ENCODE data around the gene ACYP2.

ACYP2 gene

GRCh38 chr2:54149638-54150441, 34.4 kb downstream of the ACYP2 start:
- no peak for DNase-seq (ENCODE audit: low read depth, low spot score)

DNA sequence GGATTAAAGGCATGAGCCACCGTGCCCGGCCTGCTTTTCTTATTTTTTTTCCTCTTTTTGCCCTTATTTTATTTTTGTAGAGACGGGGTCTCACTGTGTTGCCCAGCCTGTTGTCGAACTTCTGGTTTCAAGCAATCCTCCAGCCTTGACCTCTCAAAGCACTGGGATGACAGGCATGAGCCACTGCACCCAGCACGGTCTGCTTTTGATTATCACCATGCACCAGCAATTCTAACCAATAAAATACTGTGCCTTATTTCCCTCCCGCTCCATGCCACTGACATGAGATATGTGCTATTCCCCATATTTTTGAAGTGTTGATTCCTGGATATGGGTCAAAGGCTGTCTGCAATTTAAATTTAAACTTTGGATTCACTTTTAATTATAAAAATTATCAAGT, 42.9 kb downstream of the ACYP2 start:
- no peak for DNase-seq (ENCODE audit: low read depth, low spot score)

DNA sequence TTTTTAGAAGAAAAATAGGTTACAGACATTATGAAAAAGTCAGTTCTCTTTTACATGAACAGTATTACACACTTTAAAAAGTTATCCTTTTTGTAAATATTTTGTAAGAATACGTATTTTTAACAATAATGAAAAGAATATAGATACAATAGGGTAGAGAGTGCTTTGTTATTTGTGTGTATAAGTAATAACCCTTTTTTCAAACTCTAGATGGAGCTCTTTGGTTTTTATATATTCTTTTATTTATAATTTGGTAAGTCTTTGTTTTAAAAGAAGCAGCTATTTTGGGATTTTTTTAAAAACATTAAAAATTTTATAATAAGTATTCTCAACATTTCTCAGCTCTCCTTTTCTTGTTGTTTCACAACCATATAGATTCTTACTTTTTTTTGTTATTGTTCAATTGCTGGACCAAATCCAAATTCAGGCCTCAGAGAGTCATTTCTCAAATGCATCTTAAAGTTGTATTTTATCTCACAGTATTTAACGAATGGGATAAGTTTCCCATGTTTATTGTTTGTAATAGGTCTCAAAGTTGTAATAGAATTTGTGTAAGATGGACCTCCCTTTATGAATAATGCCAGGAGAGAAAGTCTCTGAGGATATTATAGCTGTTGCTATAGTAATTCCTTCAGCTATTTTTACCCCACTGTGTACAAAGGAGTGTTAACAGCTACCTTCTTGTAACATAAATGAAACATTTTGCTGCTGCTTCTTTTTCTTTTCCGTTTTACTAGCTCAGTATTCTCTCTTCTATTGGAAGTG, 46.4 kb downstream of the ACYP2 start:
- no peak for DNase-seq (ENCODE audit: low read depth, low spot score)

GRCh38 chr2:54164106-54164505, 48.7 kb downstream of the ACYP2 start:
- no peak for DNase-seq (ENCODE audit: low read depth, low spot score)

GRCh38 chr2:54166121-54166773, 50.8 kb downstream of the ACYP2 start:
- DNase-seq (ENCODE audit: low read depth, low spot score), result no peak

DNA sequence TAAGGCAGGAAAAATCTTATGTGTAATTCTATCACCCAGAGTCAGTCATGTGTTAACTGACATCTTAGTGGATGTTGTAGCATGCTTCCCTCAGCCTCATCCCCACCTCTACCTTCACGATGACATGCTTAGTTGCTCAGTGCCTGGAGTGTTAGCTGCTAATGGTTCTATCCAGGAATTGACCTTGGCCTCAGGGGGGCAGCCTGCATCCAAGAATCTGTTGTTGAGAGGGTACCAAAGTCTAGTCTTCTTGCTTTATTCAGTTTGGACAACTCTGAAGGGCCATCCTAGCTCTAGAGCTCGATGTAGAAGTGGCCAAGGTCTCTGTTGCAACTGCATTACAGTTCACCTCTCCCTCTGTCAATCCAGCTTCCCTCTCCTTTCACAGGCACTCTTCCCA, 61.2 kb downstream of the ACYP2 start:
- DNase-seq (ENCODE audit: low read depth, low spot score), result peak; percentile 28

GRCh38 chr2:54183281-54183680, 67.9 kb downstream of the ACYP2 start:
- DNase-seq (ENCODE audit: low read depth, low spot score), result no peak

GRCh38 chr2:54183972-54184371, 68.6 kb downstream of the ACYP2 start:
- no peak for DNase-seq (ENCODE audit: low read depth, low spot score)

- no peak for DNase-seq (ENCODE audit: low read depth, low spot score)
Observed at GRCh38 chr2:54185105-54185504, 69.7 kb downstream of the ACYP2 start.

DNA sequence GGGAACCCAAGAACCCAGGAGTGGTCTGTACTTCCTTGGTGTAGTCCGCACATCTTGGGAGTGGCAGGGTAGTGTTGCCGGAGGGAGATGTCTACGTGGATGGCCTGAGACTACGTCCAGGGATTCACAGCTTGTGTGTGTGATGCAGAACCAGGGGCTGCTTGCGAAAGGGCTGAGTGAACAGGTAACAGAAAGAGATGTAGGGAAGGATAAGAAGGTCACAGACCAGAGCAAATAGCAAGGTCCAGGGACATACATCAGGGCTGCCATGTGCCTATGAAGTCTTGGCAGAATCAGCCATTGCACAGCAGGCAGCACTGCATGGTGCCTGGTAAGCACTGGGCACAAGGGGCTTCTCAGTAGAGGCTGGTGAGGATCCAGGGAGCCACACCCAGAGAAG, 71.9 kb downstream of the ACYP2 start:
- DNase-seq (ENCODE audit: low read depth, low spot score), result no peak

DNA sequence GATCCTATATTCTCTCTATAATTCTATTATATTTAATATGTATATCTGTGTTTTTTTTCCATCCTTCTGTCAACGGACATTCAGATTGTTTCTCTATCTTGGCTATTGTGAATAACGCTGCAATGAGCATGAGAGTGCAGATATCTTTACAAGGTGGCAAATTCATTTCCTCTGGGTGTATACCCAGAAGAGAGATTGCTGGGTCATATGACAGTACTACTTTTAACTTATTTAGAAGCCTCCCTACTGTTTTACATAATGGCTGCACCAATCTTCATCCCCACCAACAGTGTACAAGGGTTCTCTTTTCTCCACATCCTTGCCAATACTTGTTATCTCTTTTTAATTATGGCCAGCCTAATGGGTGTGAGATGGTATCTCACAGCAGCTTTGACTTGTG, 74.1 kb downstream of the ACYP2 start:
- no peak for DNase-seq (ENCODE audit: low read depth, low spot score)

DNA sequence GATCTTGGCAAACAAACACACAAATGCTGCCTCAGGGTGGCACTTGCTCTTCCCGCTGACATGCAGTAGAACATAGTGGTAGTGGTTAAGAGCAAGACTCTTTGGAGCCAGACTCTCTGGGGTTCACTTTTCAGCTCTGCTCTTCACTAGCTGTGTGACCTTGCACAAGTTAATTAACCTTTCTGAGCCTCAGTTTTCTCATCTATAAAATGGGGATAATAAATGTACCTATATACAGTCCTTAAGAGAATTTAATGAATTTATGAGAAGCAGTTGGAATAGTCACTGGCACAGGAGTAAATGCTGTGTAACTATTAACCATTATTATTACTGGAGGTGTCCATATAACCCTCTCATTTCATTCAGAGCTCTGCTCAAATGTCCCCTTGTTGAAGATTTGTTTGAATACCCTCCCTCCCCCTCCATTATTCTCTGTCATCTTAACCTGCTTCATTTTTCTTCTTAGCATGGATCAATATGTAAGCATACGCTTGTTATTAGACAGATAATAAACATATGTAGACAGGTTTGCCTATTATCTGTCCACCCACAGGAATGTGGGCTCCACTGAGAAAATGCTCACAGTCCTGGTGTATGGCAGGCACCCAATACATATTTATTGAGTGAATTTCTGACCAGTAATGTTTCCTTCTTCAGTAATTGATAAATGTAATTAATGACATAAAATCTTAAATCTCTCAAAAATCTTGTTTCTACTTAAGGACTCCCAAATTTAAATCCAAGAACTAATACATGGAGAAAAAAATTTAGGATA, 76.1 kb downstream of the ACYP2 start:
- DNase-seq (ENCODE audit: low read depth, low spot score), result no peak

DNA sequence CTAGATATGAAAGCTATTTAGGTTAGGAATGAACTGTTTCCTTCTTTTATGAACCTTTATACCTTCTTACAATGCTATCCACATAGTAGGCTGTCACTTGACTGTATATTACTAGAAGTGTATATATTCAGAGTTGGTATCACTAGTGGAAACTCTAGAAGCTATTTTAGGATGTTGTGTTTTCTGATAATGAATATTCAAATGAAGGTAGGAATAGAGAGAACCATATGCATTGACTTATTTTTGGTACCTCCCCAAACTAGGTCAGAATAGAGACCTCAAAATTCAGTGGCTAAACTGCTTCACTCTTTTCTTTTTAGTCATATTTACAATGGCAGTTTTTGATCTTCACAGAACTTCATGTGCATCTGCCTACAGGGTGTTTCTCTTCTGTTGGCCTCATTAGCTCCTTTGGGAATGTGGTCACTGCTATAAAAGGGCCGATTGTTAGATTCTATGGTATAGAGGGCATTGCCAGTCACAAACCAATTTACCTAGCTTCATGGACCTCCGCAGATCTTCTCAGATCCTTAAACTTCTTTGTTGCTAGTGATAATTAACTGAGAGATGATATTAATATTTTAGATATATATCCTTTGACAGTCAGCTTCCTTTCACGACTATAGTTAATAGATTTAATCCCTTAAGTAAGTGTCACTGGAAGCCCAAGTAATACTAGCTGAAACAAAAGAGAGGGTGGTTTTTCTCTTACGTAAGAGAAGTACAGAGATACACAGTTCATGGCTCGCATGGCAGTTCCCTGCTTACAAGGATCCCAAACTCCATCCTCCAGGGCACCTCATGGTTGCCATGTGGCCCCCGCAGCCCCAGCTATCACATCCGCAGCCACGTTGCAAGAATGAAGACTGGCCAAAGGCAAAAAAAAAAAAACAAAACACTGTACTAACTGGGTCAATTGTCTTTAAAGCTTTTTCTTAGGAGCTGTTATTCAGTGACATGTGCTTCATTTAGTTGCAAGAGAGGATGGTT, 79.6 kb downstream of the ACYP2 start:
- no peak for DNase-seq (ENCODE audit: low read depth, low spot score)

DNA sequence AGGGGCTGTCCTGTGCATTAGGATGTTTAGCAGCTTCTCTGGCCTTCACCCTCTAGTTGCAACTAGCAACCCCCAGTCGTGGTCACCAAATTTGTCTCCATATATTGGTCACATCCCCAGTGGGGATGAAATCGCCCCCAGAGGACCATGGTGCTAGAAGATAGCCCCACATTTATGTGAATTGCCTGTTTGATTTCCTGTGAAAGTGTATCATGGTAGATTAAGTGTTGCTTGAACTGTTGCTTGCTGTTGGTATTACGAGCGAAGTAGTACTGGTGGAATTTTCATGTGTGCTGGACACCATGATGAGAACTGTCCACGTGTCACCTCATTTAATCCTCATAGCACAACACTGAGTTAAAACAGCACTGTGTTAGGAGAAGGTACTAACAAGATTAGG, 81.2 kb downstream of the ACYP2 start:
- no peak for DNase-seq (ENCODE audit: low read depth, low spot score)

GRCh38 chr2:54204476-54204875, 89.1 kb downstream of the ACYP2 start:
- no peak for DNase-seq (ENCODE audit: low read depth, low spot score)

GRCh38 chr2:54206596-54206995, 91.2 kb downstream of the ACYP2 start:
- no peak for DNase-seq (ENCODE audit: low read depth, low spot score)

- DNase-seq (ENCODE audit: low read depth, low spot score), result no peak
Observed at GRCh38 chr2:54207666-54208195, 92.3 kb downstream of the ACYP2 start.

DNA sequence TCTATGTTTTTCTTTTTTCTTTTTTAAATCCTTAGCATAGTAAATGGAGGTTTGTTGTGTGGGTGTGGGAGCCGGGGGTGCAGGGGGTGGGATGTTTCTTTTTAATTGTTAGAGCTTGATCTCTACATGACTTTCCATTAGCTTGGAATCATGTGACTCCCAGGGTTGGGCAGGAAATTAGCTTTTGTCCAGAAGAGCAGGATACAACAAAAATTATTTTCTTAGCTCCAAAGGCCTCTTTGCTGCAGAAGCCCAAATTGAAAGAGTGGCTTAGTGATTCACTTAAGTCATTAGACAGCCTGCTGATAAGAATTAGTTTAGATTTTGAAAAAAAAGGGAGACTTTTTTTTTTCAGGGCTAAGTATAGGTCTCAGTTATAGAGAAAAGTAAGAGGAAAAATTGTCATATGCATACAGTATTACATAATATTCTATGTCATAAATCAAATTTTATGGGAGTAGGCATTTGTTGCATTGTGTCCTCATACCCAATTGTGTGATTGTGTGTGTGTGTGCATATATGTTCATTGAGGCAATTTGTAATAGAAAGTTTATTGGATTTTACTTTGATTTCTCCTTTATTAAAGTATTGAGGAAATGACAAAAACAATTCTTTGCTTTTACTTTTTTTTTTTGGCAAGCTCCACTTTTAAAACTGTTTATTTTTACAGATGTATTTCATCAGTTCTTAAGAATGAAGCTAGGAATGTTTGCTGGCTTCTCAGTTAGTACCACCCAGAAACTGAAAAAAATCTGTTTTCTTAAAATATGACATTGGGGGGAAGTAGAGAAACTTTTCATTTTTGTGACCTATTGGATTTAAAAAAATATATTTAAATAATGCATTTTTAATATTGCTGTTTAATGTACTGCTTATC, 93.2 kb downstream of the ACYP2 start:
- no peak for DNase-seq (ENCODE audit: low read depth, low spot score)

DNA sequence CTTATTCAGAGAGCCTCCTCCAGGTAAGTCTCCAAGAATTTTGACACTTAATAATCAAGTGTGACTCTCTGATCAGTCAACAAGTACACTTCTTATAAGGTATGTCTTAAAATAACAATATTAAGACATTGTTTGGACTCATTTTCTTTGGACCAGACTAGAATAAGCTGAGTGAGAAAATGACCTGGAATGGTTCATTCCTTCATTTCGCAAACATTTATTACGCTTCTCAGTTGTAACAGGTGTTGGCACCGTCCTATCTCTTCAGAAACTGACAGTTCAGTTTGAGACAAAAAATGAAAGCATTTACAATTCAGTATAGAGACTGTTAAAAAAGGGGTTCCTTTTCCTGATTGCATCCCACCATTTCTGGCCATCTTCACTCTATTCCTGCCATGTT, 94.0 kb downstream of the ACYP2 start:
- no peak for DNase-seq (ENCODE audit: low read depth, low spot score)

All from ELF-1 (cell line).